HL-60 (cell line): ENCODE results near the gene KCNQ1OT1.

Experiments used
- DNase-seq, 2 experiments: peaks; one replicate each; pipeline ENCODE4 v3.0.0-alpha.2; 2010 to 2020; ENCODE audit warnings: low read depth in 1 of 2, low spot score in 1 of 2
- H3K27ac ChIP-seq: fragments of 250-450 bp; sonication (Bioruptor Pico); replicated peaks from 2 replicates; pipeline ENCODE4 v1.5.1; 2020; ENCODE audit warnings: mild to moderate bottlenecking, moderate library complexity
- H3K27me3 ChIP-seq: fragments of 250-450 bp; sonication (Bioruptor Pico); 2 replicates; pipeline ENCODE4 v1.5.1; 2021; ENCODE audit warnings: mild to moderate bottlenecking, moderate library complexity; ENCODE audit not compliant: insufficient read depth, poor library complexity, severe bottlenecking
- H3K4me3 ChIP-seq: replicated peaks from 2 replicates; pipeline ENCODE4 v1.5.1; 2011; ENCODE audit warnings: mild to moderate bottlenecking, control low read depth, low read length; ENCODE audit not compliant: insufficient read depth
- CTCF ChIP-seq: IDR thresholded peaks from one replicate; pipeline ENCODE4 v1.5.1; 2011; ENCODE audit warnings: low read length, control low read depth, inconsistent platforms; ENCODE audit not compliant: insufficient read depth
- GABPA ChIP-seq: IDR thresholded peaks from 2 replicates; pipeline ENCODE4 v1.6.1; 2012; ENCODE audit warnings: low read depth
- POLR2AphosphoS5 ChIP-seq: IDR thresholded peaks from 2 replicates; pipeline ENCODE4 v1.6.1; 2012; ENCODE audit warnings: low read depth
- REST ChIP-seq: IDR thresholded peaks from 2 replicates; pipeline ENCODE4 v1.6.1; 2012; ENCODE audit warnings: low read depth; ENCODE audit not compliant: insufficient replicate concordance
- SPI1 ChIP-seq: IDR thresholded peaks from 2 replicates; pipeline ENCODE4 v1.6.1; 2012; ENCODE audit warnings: low read depth, mild to moderate bottlenecking, borderline replicate concordance

KCNQ1OT1 gene

DNA sequence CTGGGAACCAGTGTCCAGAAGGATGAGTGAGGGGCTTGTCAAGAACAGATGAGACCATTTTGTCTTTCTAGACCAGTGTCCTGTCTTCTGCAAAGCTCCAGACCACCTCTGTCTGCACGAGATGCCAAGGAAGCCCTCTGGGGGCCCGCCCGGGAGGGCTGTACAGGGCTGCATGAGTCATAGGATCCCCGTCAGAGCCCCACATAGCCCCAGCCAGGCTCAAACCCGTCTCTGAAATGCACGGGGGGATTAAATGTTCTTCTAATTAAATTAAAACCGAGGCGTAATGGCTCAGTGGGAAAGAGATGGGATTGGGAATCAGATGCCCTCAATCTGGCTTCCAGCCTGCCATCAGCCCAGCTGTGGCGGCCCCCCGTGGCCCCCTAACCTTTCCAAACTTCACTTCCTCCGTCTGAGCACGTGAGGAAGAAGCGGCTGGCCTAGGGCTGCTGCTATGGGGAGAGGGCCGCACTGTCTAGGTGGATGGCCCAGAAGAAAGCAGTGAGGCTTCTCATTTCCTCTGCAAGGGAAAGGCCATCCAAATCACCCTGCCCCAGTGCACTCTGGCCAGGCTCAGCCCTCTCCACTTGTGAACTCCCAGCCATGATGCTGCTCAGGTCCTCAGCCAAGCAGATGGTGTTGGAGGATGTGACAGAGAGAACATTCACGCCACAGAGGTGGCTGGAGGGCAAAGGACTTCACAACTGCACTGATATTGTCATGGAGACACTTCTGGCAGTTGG is 32.8 kb downstream of the KCNQ1OT1 start:
- Histone ChIP-seq H3K27me3 (no peaks in the 10 kb centered on the region), H3K4me3 (no peak overlapping the region), H3K27ac (no peak overlapping the region)
- TF ChIP-seq CTCF (no peak), SPI1 (no peak), GABPA (no peak), REST (no peak), POLR2AphosphoS5 (no peak)
- no peak for DNase-seq

DNA sequence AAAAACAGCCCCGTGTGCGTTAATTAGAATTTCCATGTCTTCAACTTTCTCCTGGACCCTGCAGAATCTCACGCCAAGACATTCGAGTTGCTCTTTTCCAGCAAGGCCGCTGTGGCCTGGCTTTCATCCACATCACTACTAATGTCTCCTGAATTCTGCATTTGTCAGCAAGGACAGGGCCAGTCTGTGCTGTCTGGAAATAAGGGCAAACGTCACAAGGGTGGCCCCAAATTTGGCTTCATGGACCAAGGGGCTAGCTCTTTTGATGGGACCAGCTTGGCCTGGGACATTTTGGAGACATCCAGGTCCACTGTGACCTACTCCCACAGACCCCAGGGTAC is 33.4 kb downstream of the KCNQ1OT1 start:
- TF ChIP-seq GABPA (no peak), SPI1 (no peak), POLR2AphosphoS5 (no peak), REST (no peak), CTCF (no peak)
- no peaks in the 10 kb centered on the region for H3K27me3 ChIP-seq
- H3K4me3 ChIP-seq: no peak overlapping the region
- no peak overlapping the region for H3K27ac ChIP-seq
- DNase-seq: no peak

DNA sequence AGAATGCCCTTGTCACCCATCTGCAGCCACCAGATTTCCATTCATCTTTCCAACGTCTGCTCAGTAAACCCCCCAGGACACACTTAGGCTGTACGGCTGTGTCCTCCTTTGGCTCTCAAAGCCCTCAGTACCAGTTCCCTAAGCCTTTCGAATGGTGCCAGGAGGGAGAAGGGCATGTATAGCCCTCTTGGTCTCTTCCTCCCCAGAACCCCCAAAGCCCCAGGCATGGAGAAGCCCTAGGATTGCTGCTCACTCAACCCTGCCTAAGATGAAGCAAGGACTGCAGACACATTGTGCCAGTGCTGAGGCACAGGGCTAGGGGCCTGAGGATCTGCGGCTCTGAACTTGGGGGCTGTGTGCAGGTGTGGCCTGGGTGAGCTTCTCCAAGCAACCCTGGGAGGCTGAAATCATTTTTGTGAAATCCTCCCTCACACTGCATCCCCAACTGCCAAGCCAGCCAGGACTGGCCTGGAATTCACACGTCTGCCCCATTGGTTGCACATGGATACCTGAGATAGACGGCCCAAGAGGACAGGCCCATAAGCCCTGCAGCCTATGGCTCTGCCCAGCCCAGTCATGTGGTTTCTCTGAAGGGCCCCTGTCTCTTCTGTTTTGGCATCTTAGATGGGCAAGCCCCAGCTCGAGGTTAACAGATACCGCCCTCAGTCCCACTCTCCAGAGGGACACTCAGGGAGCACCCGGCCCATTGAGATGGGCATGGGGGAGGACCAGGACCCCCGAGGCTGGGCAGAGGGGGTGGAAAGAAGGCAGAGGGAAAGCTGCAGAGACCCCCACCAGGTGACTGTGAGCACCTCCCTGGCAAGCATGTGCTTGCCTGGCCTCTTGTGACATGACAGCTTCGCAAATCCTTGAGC is 34.0 kb downstream of the KCNQ1OT1 start:
- TF ChIP-seq REST (no peak), CTCF (no peak), POLR2AphosphoS5 (no peak), SPI1 (no peak), GABPA (no peak)
- H3K4me3 ChIP-seq: no peak overlapping the region
- no peak overlapping the region for H3K27ac ChIP-seq
- no peak for DNase-seq
- H3K27me3 ChIP-seq: no peaks in the 10 kb centered on the region
